ENCODE results near the gene MYCBP.

- TF ChIP-seq, protein P1, sequence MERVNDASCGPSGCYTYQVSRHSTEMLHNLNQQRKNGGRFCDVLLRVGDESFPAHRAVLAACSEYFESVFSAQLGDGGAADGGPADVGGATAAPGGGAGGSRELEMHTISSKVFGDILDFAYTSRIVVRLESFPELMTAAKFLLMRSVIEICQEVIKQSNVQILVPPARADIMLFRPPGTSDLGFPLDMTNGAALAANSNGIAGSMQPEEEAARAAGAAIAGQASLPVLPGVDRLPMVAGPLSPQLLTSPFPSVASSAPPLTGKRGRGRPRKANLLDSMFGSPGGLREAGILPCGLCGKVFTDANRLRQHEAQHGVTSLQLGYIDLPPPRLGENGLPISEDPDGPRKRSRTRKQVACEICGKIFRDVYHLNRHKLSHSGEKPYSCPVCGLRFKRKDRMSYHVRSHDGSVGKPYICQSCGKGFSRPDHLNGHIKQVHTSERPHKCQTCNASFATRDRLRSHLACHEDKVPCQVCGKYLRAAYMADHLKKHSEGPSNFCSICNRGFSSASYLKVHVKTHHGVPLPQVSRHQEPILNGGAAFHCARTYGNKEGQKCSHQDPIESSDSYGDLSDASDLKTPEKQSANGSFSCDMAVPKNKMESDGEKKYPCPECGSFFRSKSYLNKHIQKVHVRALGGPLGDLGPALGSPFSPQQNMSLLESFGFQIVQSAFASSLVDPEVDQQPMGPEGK (CRISPR knock-in tag; IDR thresholded peaks at IDR 0.05; ENCODE audit: borderline replicate concordance) = no peak
- TF ChIP-seq ZC3H10 (CRISPR knock-in tag; IDR thresholded peaks at IDR 0.05) = no peak
- TF ChIP-seq ZNF70 (CRISPR knock-in tag; IDR thresholded peaks at IDR 0.05) = no peak
- no peak for TF ChIP-seq ZFP3 (CRISPR knock-in tag; IDR thresholded peaks at IDR 0.05)
- no peak for TF ChIP-seq CSRNP3 (CRISPR knock-in tag; IDR thresholded peaks at IDR 0.05)
Measured at GRCh38 chr1:38917772-38918171, 44.6 kb upstream of the MYCBP start.
